ENCODE data around the gene L3MBTL3. TPM values are rescaled to one million over a fixed set of nuclear protein-coding genes. Genes with fewer than 3 reads are reported as not detected.

Gene L3MBTL3
- total RNA-seq, 1 donor from 2014 or later, result 6.3 TPM

DNA sequence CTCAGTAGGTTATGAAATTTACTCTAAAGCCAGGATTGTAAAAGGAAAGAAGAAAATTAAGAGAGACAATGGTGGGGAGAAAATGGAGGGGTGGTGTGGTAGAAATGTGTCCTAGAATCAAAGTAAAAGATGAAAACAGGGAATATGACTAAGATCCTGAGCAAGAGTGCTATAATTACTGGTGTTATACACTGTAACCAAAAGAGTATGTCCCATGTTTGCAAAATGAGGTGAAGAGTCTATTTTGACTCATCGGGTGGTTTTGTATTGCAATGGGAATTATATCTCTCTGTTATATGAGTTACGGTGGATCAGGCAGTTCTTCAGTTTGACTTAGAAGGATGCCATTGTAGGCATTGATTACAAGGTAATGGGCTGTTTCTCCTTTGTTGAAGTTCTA lies 8.5 kb downstream of the L3MBTL3 start:
- TF ChIP-seq, protein P1, sequence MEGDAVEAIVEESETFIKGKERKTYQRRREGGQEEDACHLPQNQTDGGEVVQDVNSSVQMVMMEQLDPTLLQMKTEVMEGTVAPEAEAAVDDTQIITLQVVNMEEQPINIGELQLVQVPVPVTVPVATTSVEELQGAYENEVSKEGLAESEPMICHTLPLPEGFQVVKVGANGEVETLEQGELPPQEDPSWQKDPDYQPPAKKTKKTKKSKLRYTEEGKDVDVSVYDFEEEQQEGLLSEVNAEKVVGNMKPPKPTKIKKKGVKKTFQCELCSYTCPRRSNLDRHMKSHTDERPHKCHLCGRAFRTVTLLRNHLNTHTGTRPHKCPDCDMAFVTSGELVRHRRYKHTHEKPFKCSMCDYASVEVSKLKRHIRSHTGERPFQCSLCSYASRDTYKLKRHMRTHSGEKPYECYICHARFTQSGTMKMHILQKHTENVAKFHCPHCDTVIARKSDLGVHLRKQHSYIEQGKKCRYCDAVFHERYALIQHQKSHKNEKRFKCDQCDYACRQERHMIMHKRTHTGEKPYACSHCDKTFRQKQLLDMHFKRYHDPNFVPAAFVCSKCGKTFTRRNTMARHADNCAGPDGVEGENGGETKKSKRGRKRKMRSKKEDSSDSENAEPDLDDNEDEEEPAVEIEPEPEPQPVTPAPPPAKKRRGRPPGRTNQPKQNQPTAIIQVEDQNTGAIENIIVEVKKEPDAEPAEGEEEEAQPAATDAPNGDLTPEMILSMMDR (conservative IDR thresholded peaks at IDR 0.05; ENCODE audit: low read depth, low read length), result no peak
- no peak for DNase-seq (ENCODE audit: low read depth)
- no peak overlapping the region for H3K4me3 ChIP-seq (ENCODE audit: low read depth, low read length)

DNA sequence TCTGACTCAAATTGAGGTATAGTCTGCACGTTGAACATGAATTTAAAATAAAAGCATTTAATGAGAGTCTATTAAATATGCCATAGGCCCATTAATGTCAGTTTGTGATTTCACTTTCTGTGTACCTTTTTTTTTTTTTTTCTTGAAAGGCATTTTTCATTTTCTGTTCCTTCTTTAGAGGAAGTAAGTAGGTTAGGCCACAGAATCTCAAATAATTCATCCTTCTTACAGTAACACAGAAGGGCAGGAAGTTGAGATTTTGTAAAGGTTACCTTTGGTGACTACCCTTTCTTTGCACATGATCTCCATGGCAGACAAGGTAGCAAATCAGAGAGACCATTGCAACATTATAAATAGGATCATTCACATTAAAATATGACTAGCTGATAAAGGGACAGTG lies 9.6 kb downstream of the L3MBTL3 start:
- TF ChIP-seq, protein P1 (conservative IDR thresholded peaks at IDR 0.05; ENCODE audit: low read depth, low read length), result no peak
- H3K4me3 ChIP-seq (ENCODE audit: low read depth, low read length), result no peak overlapping the region
- DNase-seq (ENCODE audit: low read depth), result no peak

GRCh38 chr6:130029163-130029562 lies 10.8 kb downstream of the L3MBTL3 start:
- TF ChIP-seq, protein P1 (conservative IDR thresholded peaks at IDR 0.05; ENCODE audit: low read depth, low read length), result no peak
- no peak for DNase-seq (ENCODE audit: low read depth)
- no peak overlapping the region for H3K4me3 ChIP-seq (ENCODE audit: low read depth, low read length)

- TF ChIP-seq, protein P1 (conservative IDR thresholded peaks at IDR 0.05; ENCODE audit: low read depth, low read length), result no peak
- no peak for DNase-seq (ENCODE audit: low read depth)
- no peak overlapping the region for H3K4me3 ChIP-seq (ENCODE audit: low read depth, low read length)
Measured at GRCh38 chr6:130032758-130033340, 14.5 kb downstream of the L3MBTL3 start.

GRCh38 chr6:130033949-130034348 lies 15.6 kb downstream of the L3MBTL3 start:
- no peak overlapping the region for H3K4me3 ChIP-seq (ENCODE audit: low read depth, low read length)
- TF ChIP-seq, protein P1 (conservative IDR thresholded peaks at IDR 0.05; ENCODE audit: low read depth, low read length), result no peak
- DNase-seq (ENCODE audit: low read depth), result no peak

- DNase-seq (ENCODE audit: low read depth), result no peak
- no peak overlapping the region for H3K4me3 ChIP-seq (ENCODE audit: low read depth, low read length)
- TF ChIP-seq, protein P1 (conservative IDR thresholded peaks at IDR 0.05; ENCODE audit: low read depth, low read length), result no peak
Measured at GRCh38 chr6:130034378-130035146, 16.2 kb downstream of the L3MBTL3 start.

GRCh38 chr6:130035211-130035610 lies 16.8 kb downstream of the L3MBTL3 start:
- TF ChIP-seq, protein P1 (conservative IDR thresholded peaks at IDR 0.05; ENCODE audit: low read depth, low read length), result no peak
- no peak for DNase-seq (ENCODE audit: low read depth)
- no peak overlapping the region for H3K4me3 ChIP-seq (ENCODE audit: low read depth, low read length)
